Measurements from ENCODE around the gene ADCY10.
A peak's percentile ranks its signal among the peaks of the same experiment; 100 is the strongest.
"Not testable (repeated sequence)": the region's sequence is repeated elsewhere in the genome, so short reads cannot be mapped to it uniquely, and the experiment has no call there.

Gene ADCY10

GRCh38 chr1:167913895-167914496 lies at the start of gene ADCY10:
TSS of gene ADCY10 (minus strand) at chr1:167914134. CDS start at chr1:167905140, 8,994 bp downstream.
- DNase-seq: no peak

- no peak for DNase-seq
These were observed 43.8 kb upstream of the ADCY10 start for GRCh38 chr1:167957710-167958109.

- DNase-seq: no peak
These were observed 42.0 kb upstream of the ADCY10 start for GRCh38 chr1:167955915-167956314.

GRCh38 chr1:167950569-167950968 lies 36.6 kb upstream of the ADCY10 start:
- no peak for DNase-seq

- DNase-seq: no peak
These were observed 35.9 kb upstream of the ADCY10 start for GRCh38 chr1:167949785-167950184.

GRCh38 chr1:167947733-167948132 lies 33.8 kb upstream of the ADCY10 start:
- DNase-seq: no peak

GRCh38 chr1:167943541-167943940 lies 29.6 kb upstream of the ADCY10 start:
- DNase-seq: no peak

GRCh38 chr1:167940264-167940663 lies 26.3 kb upstream of the ADCY10 start:
- DNase-seq: no peak

GRCh38 chr1:167938080-167938636 lies 24.2 kb upstream of the ADCY10 start:
- no peak for DNase-seq

GRCh38 chr1:167937709-167938010 lies 23.7 kb upstream of the ADCY10 start:
- DNase-seq: no peak

- peak; percentile 22 for DNase-seq
These were observed 23.2 kb upstream of the ADCY10 start, which contains the start of gene MPC2 for GRCh38 chr1:167936930-167937708. TSS of gene MPC2 (minus strand) at chr1:167937072. CDS start at chr1:167935841, 1,231 bp downstream.

GRCh38 chr1:167936068-167936929 lies 22.4 kb upstream of the ADCY10 start, which contains the start of gene DCAF6:
TSS of gene DCAF6 (plus strand) at chr1:167936683. CDS start at chr1:167936912, 229 bp downstream.
- peak; percentile 92 for DNase-seq

- peak; percentile 14 for DNase-seq
These were observed 21.5 kb upstream of the ADCY10 start for GRCh38 chr1:167935216-167936067.

- no peak for DNase-seq
These were observed 20.7 kb upstream of the ADCY10 start for GRCh38 chr1:167934426-167935215.

- no peak for DNase-seq
These were observed 19.9 kb upstream of the ADCY10 start for GRCh38 chr1:167933788-167934187.

- no peak for DNase-seq
These were observed 15.8 kb upstream of the ADCY10 start for GRCh38 chr1:167929725-167930124.

GRCh38 chr1:167928919-167929318 lies 15.0 kb upstream of the ADCY10 start:
- DNase-seq: not testable (repeated sequence)

- no peak for DNase-seq
These were observed 14.5 kb upstream of the ADCY10 start for GRCh38 chr1:167928457-167928852.

- DNase-seq: no peak
These were observed 13.3 kb upstream of the ADCY10 start for GRCh38 chr1:167927046-167927754.

- DNase-seq: no peak
These were observed 12.6 kb upstream of the ADCY10 start for GRCh38 chr1:167926486-167926997.

Data from NCI-H510A (cell line).